Left lung (tissue), 10 donors: ENCODE measurements around the gene PPP1R37. TPM values are rescaled to one million over a fixed set of nuclear protein-coding genes. Genes with fewer than 3 reads are reported as not detected.
A peak's percentile ranks its signal among the peaks of the same experiment; 100 is the strongest.

Source experiments
- ATAC-seq: fragments of 200-7000 bp; cut with Tn5 transposase; one replicate; pipeline ENCODE4 v1.9.1; 2020; ENCODE audit warnings: moderate library complexity
- DNase-seq, 4 donors: peaks; one replicate each; pipeline ENCODE4 v3.0.0-alpha.2; 2013 to 2020
- H3K27ac ChIP-seq, 2 donors: fragments of 200-600 bp; sonication (generic) in 1 of 2; one replicate each; pipeline versions ENCODE4 v1.5.0 to v1.8.0; 2020 to 2021
- H3K27me3 ChIP-seq, 2 donors: fragments of 200-600 bp; sonication (generic) in 1 of 2; one replicate each; pipeline versions ENCODE4 v1.5.0 to v1.8.0; 2020 to 2021
- H3K36me3 ChIP-seq, 2 donors: fragments of 200-600 bp; sonication (generic) in 1 of 2; one replicate each; pipeline versions ENCODE4 v1.5.0 to v1.8.0; 2020 to 2021
- H3K4me1 ChIP-seq, 2 donors: fragments of 200-600 bp; one replicate each; pipeline ENCODE4 v1.8.0; 2021
- H3K4me3 ChIP-seq, 2 donors: fragments of 200-600 bp; sonication (generic) in 1 of 2; one replicate each; pipeline versions ENCODE4 v1.5.0 to v1.8.0; 2020 to 2021; ENCODE audit warnings: mild to moderate bottlenecking in 1 of 2
- H3K9me3 ChIP-seq, 2 donors: fragments of 200-600 bp; sonication (generic) in 1 of 2; one replicate each; pipeline versions ENCODE4 v1.5.0 to v1.8.0; 2020 to 2021
- CTCF ChIP-seq, 2 donors: fragments of 200-600 bp; sonication (generic) in 1 of 2; IDR thresholded peaks; one replicate each; pipeline versions ENCODE4 v1.5.0 to v1.8.0; 2021; ENCODE audit warnings: antibody characterized with exemption in 2 of 2
- intact Hi-C, 2 donors: fragments of 100-400 bp; cut with DNase I; formaldehyde crosslinking; loops; one replicate each; pipeline versions ENCODE4 v1.11.2 to v1.14.2; 2022
- polyA plus RNA-seq, 6 donors: library from polyadenylated mRNA; unstranded; fragments of 120-200 nt; gene quantifications; one replicate each; pipeline ENCODE4 v1.2.1, GENCODE V29; 2013; ENCODE audit not compliant: insufficient read length in 6 of 6
- total RNA-seq, 2 donors: library from RNA; stranded (reverse); fragmentation: NEBNext Ultra II Directional; extraction: Animal tissue kit (Norgen Biotek cat#: 25700); gene quantifications; one replicate each; pipeline ENCODE4 v1.2.1, GENCODE V29; 2021
- donor health status: DM: no; HTN: yes; CAD: no.
- donor health status: DM: no; HTN: no; CAD: no.

Gene PPP1R37
- total and polyA plus RNA-seq, 8 donors, result 17.3 to 29.8 (median 26.0) TPM

GRCh38 chr19:45047188-45047797 is 45.7 kb upstream of the PPP1R37 start:
- DNase-seq (no peak), ATAC-seq (peak; percentile 41)
- peak overlapping the region in 1 of 2 donors; percentile 74 for H3K27ac ChIP-seq
- peaks cover 0 to 62% of the 10 kb centered on the region in 2 donors for H3K36me3 ChIP-seq
- no peaks in the 10 kb centered on the region for H3K9me3 ChIP-seq
- TF ChIP-seq CTCF (IDR thresholded peaks at IDR 0.05), result no peak
- intact Hi-C loops, result no loop called here
- H3K27me3 ChIP-seq, result no peaks in the 10 kb centered on the region
- H3K4me3 ChIP-seq, result no peak overlapping the region
- peaks cover 0 to 52% of the 10 kb centered on the region in 2 donors for H3K4me1 ChIP-seq

- DNase-seq, result no peak
- no peaks in the 10 kb centered on the region for H3K9me3 ChIP-seq
- no peak overlapping the region for H3K4me3 ChIP-seq
- TF ChIP-seq CTCF (IDR thresholded peaks at IDR 0.05), result no peak
- ATAC-seq, result no peak
- intact Hi-C loops, result no loop called here
- H3K4me1 ChIP-seq, result peaks cover 0 to 45% of the 10 kb centered on the region in 2 donors
- H3K27me3 ChIP-seq, result no peaks in the 10 kb centered on the region
- no peak overlapping the region for H3K27ac ChIP-seq
- peaks cover 0 to 64% of the 10 kb centered on the region in 2 donors for H3K36me3 ChIP-seq
These were observed 43.8 kb upstream of the PPP1R37 start for GRCh38 chr19:45049073-45049736.

- Histone ChIP-seq H3K27ac (no peak overlapping the region), H3K27me3 (no peaks in the 10 kb centered on the region), H3K4me3 (no peak overlapping the region), H3K36me3 (peaks cover 0 to 64% of the 10 kb centered on the region in 2 donors), H3K4me1 (peaks cover 0 to 37% of the 10 kb centered on the region in 2 donors), H3K9me3 (no peaks in the 10 kb centered on the region)
- ATAC-seq (no peak), DNase-seq (no peak)
- intact Hi-C loops, result no loop called here
- no peak for TF ChIP-seq CTCF (IDR thresholded peaks at IDR 0.05)
These were observed 42.9 kb upstream of the PPP1R37 start for GRCh38 chr19:45050036-45050435.

GRCh38 chr19:45051929-45052579 is 40.9 kb upstream of the PPP1R37 start:
- no peak for TF ChIP-seq CTCF (IDR thresholded peaks at IDR 0.05)
- peaks cover 0 to 66% of the 10 kb centered on the region in 2 donors for H3K36me3 ChIP-seq

GRCh38 chr19:45056831-45057230 is 36.1 kb upstream of the PPP1R37 start:
- Histone ChIP-seq H3K4me3 (no peak overlapping the region), H3K36me3 (peaks cover 0 to 100% of the 10 kb centered on the region in 2 donors), H3K4me1 (no peaks in the 10 kb centered on the region), H3K9me3 (no peaks in the 10 kb centered on the region), H3K27me3 (no peaks in the 10 kb centered on the region), H3K27ac (no peak overlapping the region)
- ATAC-seq (no peak), DNase-seq (no peak)
- TF ChIP-seq CTCF (IDR thresholded peaks at IDR 0.05), result no peak
- intact Hi-C loops, result no loop called here

More at GRCh38 chr19:45051929-45052579, 40.9 kb upstream of the PPP1R37 start:
- H3K4me3 ChIP-seq, result no peak overlapping the region
- no peaks in the 10 kb centered on the region for H3K27me3 ChIP-seq
- H3K27ac ChIP-seq, result no peak overlapping the region
- ATAC-seq, result no peak
- no peak for DNase-seq
- no peaks in the 10 kb centered on the region for H3K9me3 ChIP-seq
- intact Hi-C loops, result no loop called here
- peaks cover 0 to 17% of the 10 kb centered on the region in 2 donors for H3K4me1 ChIP-seq
